ENCODE measurements around the gene ZBTB33.

Gene ZBTB33

GRCh38 chrX:120242813-120243212 is 7.8 kb upstream of the ZBTB33 start:
- Mint-ChIP-seq H3K4me3 (no peak overlapping the region), H3K4me1 (peaks cover 22% of the 10 kb centered on the region), H3K27ac (no peak overlapping the region), H3K36me3 (peaks cover 7% of the 10 kb centered on the region), H3K9me3 (no peaks in the 10 kb centered on the region), H3K27me3 (no peaks in the 10 kb centered on the region)
- CTCF ChIA-PET = no interaction called here
- no peak for DNase-seq

DNA sequence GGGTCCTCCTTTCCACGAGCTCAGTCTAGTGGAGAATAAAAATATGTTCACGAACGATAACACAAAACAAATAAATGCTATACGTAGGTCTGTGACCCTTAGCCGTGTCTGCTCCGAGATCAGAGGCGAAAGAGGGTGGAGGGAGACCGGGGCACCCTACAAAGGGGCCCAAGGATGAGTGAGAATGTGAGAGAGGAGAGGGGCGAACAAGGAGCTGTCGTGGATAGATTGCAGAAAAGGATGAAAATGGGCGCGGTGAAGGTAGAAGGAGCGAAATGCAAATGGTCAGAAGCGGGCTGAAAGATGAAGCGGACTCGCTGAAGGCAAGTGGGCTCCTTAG is 6.2 kb upstream of the ZBTB33 start:
- H3K9me3 Mint-ChIP-seq = no peaks in the 10 kb centered on the region
- peak overlapping the region; percentile 93 for H3K4me3 Mint-ChIP-seq
- H3K27me3 Mint-ChIP-seq = no peaks in the 10 kb centered on the region
- peak overlapping the region; percentile 86 for H3K27ac Mint-ChIP-seq
- H3K4me1 Mint-ChIP-seq = peaks cover 32% of the 10 kb centered on the region
- CTCF ChIA-PET = no interaction called here
- DNase-seq = no peak
- no peaks in the 10 kb centered on the region for H3K36me3 Mint-ChIP-seq

DNA sequence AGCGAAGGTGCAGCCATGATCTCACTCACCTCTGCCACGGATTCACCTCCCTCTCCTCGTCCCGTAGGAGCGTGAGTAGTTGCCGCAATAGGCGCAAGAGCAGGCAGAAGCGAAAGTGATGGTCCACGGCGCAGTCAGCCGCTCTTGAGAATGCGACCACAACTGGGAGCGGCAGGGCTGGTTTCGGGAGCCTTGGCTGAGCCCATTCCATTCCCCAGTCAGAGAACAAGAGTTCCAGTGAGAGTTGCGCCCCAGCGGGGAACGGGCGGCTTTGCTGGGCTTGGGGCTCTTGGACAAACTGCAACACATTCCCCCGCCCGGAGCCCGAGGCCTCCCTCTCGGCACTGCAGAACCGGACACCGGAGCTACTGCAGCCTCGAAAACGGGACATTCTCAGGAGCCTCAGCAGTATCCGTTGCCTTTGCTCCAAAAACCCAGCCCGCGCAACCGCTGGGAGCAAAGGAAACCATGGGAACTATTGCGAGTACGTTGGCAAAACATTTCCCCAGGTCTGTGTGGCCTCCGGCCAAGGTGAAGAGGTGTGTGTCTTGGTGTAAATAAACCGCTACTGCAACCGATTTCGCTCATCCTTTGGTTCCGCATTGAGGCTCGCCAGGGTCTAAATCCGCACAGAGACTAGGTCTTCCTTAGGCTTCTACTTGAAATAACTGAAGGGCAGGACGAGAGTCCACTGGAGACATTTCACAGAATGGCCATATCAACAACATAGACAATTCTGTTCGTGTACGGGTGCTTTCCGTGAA is 5.7 kb upstream of the ZBTB33 start:
- H3K27ac Mint-ChIP-seq = peak overlapping the region; percentile 86
- DNase-seq = peak; percentile 69
- peak overlapping the region; percentile 93 for H3K4me3 Mint-ChIP-seq
- H3K9me3 Mint-ChIP-seq = no peaks in the 10 kb centered on the region
- no peaks in the 10 kb centered on the region for H3K27me3 Mint-ChIP-seq
- CTCF ChIA-PET = no interaction called here
- no peaks in the 10 kb centered on the region for H3K36me3 Mint-ChIP-seq
- H3K4me1 Mint-ChIP-seq = peaks cover 33% of the 10 kb centered on the region

DNA sequence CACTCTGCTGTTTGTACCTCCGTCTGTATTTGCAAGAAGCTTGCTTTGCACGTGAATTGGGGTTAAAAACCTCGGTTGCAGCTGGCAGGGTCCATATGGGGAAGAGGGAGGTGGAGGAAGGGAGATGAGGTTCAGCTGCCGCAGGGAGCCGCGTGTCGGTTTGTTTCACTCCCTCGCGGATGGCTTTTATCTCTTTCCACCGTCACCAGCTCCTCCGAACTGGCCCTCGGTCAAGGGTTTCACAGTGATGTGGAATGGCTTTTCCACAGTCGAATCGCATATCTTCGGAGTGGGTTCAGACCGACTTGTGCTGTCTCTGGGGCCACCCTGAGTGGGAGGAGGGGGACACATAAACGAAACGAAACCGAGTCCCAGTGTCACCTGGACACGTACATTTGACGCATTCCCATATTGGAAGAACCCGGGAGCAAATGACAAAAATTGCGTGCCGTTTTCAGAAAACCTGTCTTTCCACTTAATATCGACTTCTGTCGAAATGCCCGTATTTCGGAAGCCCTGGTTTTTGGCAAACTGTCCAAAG is 929 bp downstream of the ZBTB33 start:
- Mint-ChIP-seq H3K27ac (peak overlapping the region; percentile 91), H3K9me3 (no peaks in the 10 kb centered on the region), H3K4me3 (peak overlapping the region; percentile 92), H3K27me3 (no peaks in the 10 kb centered on the region), H3K4me1 (peaks cover 39% of the 10 kb centered on the region), H3K36me3 (peaks cover 28% of the 10 kb centered on the region)
- CTCF ChIA-PET = interaction anchor here (0.5 to 1.9 kb wide), 4 partner anchors 38 to 309 kb away, joined by 3 to 6 read pairs (median 4); no protein-coding TSS in a partner anchor
- peak; percentile 43 for DNase-seq

DNA sequence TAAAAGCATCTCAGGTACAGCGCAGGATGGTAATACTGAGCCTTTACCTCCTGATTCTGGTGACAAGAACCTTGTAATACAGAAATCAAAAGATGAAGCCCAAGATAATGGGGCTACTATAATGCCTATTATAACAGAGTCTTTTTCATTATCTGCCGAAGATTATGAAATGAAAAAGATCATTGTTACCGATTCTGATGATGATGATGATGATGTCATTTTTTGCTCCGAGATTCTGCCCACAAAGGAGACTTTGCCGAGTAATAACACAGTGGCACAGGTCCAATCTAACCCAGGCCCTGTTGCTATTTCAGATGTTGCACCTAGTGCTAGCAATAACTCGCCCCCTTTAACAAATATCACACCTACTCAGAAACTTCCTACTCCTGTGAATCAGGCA is 3.2 kb downstream of the ZBTB33 start:
- Mint-ChIP-seq H3K4me1 (peaks cover 29% of the 10 kb centered on the region), H3K36me3 (peaks cover 40% of the 10 kb centered on the region), H3K9me3 (no peaks in the 10 kb centered on the region), H3K4me3 (no peak overlapping the region), H3K27me3 (no peaks in the 10 kb centered on the region), H3K27ac (no peak overlapping the region)
- no peak for DNase-seq
- CTCF ChIA-PET = no interaction called here

DNA sequence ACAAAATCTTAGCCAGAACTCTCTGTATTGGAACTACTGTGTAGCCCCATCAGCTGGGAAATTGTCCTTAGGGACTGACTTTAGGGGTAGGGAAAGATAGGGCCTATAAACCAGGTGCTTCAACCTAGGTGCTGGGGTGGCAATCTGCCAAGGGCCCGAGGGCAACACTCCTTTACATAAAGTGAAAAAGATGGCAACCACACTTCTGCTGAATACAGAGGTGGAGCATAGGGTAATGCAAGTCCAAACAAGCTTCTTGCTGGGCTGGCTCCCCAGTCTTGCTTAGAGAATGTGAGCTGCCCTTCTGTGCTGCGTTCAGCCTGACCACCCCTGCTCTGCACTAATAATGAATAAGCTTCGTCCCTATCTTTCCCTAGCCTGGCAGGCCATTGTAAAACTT is 9.8 kb downstream of the ZBTB33 start:
- Mint-ChIP-seq H3K9me3 (no peaks in the 10 kb centered on the region), H3K36me3 (peaks cover 16% of the 10 kb centered on the region), H3K27me3 (no peaks in the 10 kb centered on the region), H3K27ac (no peak overlapping the region), H3K4me1 (peaks cover 7% of the 10 kb centered on the region), H3K4me3 (no peak overlapping the region)
- DNase-seq = no peak
- CTCF ChIA-PET = no interaction called here

DNA sequence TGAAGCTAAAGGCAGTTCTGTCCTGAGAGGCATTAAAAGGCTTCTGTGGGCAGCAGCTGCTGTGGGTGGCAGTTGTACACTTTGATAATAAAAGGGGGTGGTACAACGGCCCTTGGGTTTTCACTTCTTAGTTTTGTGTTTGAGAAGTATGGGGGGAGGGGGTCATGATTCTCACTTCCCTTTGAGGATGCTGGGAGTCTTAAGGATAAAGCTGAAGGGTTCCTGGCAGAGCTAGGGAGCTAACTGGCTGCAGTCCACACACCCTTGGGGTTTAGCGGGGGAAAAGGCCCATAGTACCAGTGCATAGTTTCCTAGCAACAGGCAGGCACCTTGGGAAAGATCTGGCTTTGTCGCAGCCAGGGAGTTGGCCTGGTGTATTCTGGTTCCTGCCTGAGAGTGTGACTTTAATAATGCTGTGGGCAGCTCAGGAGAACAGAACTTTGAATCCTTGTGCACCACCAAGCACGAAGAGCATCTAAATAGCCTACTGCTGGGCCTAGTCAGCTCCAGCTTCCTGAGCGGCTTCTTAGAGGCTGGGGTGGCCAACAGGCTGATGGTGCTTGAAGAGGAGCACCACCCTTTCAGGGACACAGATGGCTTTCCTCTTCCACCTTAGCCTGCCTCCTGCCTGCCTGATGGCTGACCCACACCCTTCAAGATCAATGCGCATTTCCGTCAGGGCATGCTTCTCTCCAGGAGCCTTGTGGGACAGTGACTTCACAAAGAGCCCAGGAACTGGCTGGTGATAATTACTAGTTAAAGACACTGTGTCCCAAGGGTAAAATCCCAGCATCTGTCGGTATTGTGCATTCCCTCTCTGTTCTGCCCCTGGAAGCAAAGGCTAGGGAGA is 12.5 kb downstream of the ZBTB33 start:
- Mint-ChIP-seq H3K27ac (no peak overlapping the region), H3K27me3 (no peaks in the 10 kb centered on the region), H3K9me3 (no peaks in the 10 kb centered on the region), H3K36me3 (peaks cover 5% of the 10 kb centered on the region), H3K4me1 (no peaks in the 10 kb centered on the region), H3K4me3 (no peak overlapping the region)
- CTCF ChIA-PET = no interaction called here
- DNase-seq = no peak

DNA sequence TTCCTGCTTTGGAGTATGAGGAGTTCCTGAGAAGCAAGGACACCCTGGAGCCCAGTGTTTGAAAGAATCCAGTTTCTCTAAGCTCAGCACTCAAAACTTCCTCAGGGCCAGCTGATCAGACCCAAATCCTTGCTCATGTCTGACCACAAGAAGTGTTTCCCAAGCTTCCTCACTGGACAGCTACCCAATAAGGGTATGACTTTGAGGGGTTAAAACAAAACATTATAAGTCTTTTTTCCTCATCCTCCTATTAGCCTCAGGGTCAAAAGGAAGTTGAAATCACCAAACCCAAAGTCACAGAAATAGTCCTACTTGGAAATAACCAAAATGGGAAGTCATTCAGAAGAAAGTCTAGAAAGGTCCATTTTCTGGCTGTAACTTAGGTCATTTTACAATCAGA is 13.7 kb downstream of the ZBTB33 start:
- DNase-seq = no peak
- H3K4me1 Mint-ChIP-seq = no peaks in the 10 kb centered on the region
- CTCF ChIA-PET = no interaction called here

GRCh38 chrX:120269373-120270035 is 18.9 kb downstream of the ZBTB33 start:
- H3K4me3 Mint-ChIP-seq = no peak overlapping the region
- no peaks in the 10 kb centered on the region for H3K9me3 Mint-ChIP-seq
- no peak overlapping the region for H3K27ac Mint-ChIP-seq
- CTCF ChIA-PET = no interaction called here
- H3K36me3 Mint-ChIP-seq = no peaks in the 10 kb centered on the region
- no peak for DNase-seq
- peaks cover 4% of the 10 kb centered on the region for H3K4me1 Mint-ChIP-seq
- H3K27me3 Mint-ChIP-seq = peaks cover 3% of the 10 kb centered on the region

More for the DNA sequence above, 13.7 kb downstream of the ZBTB33 start:
- Mint-ChIP-seq H3K27ac (no peak overlapping the region), H3K9me3 (no peaks in the 10 kb centered on the region), H3K27me3 (no peaks in the 10 kb centered on the region), H3K36me3 (no peaks in the 10 kb centered on the region), H3K4me3 (no peak overlapping the region)

- H3K4me1 Mint-ChIP-seq = peaks cover 4% of the 10 kb centered on the region
- no peak overlapping the region for H3K4me3 Mint-ChIP-seq
- no peaks in the 10 kb centered on the region for H3K36me3 Mint-ChIP-seq
- no peak for DNase-seq
- no peak overlapping the region for H3K27ac Mint-ChIP-seq
- H3K27me3 Mint-ChIP-seq = peaks cover 9% of the 10 kb centered on the region
- no peaks in the 10 kb centered on the region for H3K9me3 Mint-ChIP-seq
- CTCF ChIA-PET = no interaction called here
Observed at GRCh38 chrX:120270567-120270966, 20.0 kb downstream of the ZBTB33 start.

DNA sequence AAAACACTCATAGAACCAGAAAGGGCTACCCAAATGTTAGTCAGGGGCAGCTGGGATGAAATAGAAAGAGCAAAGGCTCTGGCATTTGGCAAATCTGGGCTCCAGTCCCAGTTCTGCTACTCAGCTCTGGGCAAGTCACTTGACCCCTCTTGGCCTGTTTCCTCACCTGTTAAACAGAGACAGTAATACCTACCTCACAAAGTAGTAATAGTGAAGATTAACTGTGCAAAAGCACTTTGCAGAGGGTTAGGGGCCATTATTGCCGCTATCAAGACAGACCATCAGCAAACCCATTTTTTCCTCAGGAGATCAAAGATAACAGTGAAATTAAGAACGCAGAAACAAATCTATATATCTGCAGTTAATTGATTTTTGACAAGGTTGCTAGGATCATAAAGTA is 20.6 kb downstream of the ZBTB33 start:
- DNase-seq = no peak
- H3K36me3 Mint-ChIP-seq = no peaks in the 10 kb centered on the region
- no peak overlapping the region for H3K4me3 Mint-ChIP-seq
- H3K27me3 Mint-ChIP-seq = peaks cover 9% of the 10 kb centered on the region
- CTCF ChIA-PET = no interaction called here
- H3K4me1 Mint-ChIP-seq = peaks cover 4% of the 10 kb centered on the region
- no peaks in the 10 kb centered on the region for H3K9me3 Mint-ChIP-seq
- no peak overlapping the region for H3K27ac Mint-ChIP-seq

DNA sequence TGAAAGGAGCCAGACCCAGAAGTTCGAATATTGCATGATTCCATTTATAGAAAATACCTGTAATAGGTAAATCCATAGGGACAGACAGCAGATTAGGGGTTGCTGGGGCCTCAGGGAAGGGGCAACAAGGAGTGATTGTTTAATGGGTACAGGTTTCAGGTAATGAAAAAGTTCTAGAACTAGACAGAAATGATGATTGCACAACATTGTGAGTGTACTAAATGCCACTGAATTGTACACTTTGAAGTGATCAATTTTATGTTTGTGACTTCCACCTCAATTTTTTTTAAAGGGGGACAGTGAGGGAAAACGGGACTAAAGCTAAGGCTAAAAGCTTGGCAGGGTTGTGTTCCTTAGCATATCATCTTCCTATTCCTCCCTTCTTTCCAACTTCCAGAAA is 23.5 kb downstream of the ZBTB33 start:
- Mint-ChIP-seq H3K9me3 (no peaks in the 10 kb centered on the region), H3K4me1 (peaks cover 4% of the 10 kb centered on the region), H3K4me3 (no peak overlapping the region), H3K36me3 (no peaks in the 10 kb centered on the region), H3K27ac (no peak overlapping the region), H3K27me3 (peaks cover 14% of the 10 kb centered on the region)
- CTCF ChIA-PET = interaction anchor here (0.8 kb wide), 1 partner anchor 35 kb away, joined by 3 read pairs; no protein-coding TSS in a partner anchor
- no peak for DNase-seq

- no peak overlapping the region for H3K4me3 Mint-ChIP-seq
- CTCF ChIA-PET = no interaction called here
Observed at GRCh38 chrX:120274958-120275357, 24.3 kb downstream of the ZBTB33 start.

DNA sequence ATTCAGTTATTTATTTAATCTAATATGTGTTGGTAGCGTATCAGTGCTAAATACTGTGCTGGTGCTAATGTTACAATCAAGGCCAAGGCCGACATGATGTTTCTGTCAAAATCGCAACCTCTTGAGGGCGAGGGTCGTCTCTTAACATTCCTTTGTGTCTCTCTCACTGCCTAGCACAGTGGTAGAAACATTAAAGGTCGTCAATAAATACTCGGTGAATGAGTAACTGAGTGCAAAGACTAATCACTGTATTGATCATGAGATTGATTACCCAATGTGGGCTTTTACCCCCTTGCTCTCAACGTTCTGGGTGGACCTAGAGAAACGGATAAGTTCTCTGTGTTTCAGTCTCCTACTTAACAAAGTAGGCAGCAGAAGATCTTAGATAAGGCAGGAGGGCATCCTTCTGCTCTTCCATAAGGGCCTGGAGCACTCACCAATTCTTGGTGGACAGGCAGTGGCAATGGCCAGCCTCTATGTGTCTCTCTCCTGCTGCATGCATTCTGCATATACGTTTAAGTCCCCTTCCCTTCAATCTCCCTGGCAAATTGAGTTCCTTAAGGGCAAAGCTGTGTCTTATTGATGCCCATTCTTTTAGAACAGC is 30.5 kb downstream of the ZBTB33 start:
- CTCF ChIA-PET = no interaction called here
- Mint-ChIP-seq H3K9me3 (no peaks in the 10 kb centered on the region), H3K27me3 (peaks cover 15% of the 10 kb centered on the region), H3K4me1 (no peaks in the 10 kb centered on the region), H3K36me3 (no peaks in the 10 kb centered on the region), H3K4me3 (no peak overlapping the region), H3K27ac (no peak overlapping the region)
- no peak for DNase-seq

More at GRCh38 chrX:120274958-120275357, 24.3 kb downstream of the ZBTB33 start:
- Mint-ChIP-seq H3K27ac (no peak overlapping the region), H3K4me1 (no peaks in the 10 kb centered on the region), H3K27me3 (peaks cover 16% of the 10 kb centered on the region), H3K36me3 (no peaks in the 10 kb centered on the region), H3K9me3 (no peaks in the 10 kb centered on the region)
- no peak for DNase-seq

Measured in activated naive CD4-positive, alpha-beta T cell treated with anti-CD3 and anti-CD28 coated beads, Interleukin-2, amount 10 ng/mL, durations not matched to agents 7 days and 5 days (primary cell).